Measurements from ENCODE around the gene UMAD1. TPM values are rescaled to one million over a fixed set of nuclear protein-coding genes. Genes with fewer than 3 reads are reported as not detected.
A peak's percentile ranks its signal among the peaks of the same experiment; 100 is the strongest.

UMAD1 gene
- 17.6 and 26.4 TPM in 2 replicates for total RNA-seq (2016; rRNA removed; fragmentation: Illumina TruSeq; extraction: Trizol)
- total RNA-seq (2016; cell fraction: cytosol; rRNA removed; fragmentation: Illumina TruSeq; extraction: Trizol; ENCODE audit: low read depth) = 5.1 and 7.4 TPM in 2 replicates
- 15.5 and 22.3 TPM in 2 replicates for total RNA-seq (2016; cell fraction: insoluble cytoplasmic fraction; rRNA removed; fragmentation: Illumina TruSeq; extraction: Trizol)
- total RNA-seq (2016; cell fraction: membrane; rRNA removed; fragmentation: Illumina TruSeq; extraction: Trizol) = 8.8 and 10.3 TPM in 2 replicates
- 16.7 and 18.7 TPM in 2 replicates for total RNA-seq (2016; cell fraction: nucleus; rRNA removed; fragmentation: Illumina TruSeq; extraction: Trizol)
- polyA plus RNA-seq (2011; rRNA removed) = 12.4 and 16.8 TPM in 2 replicates
- polyA plus RNA-seq (2011; cell fraction: cytosol; rRNA removed) = 10.1 and 13.1 TPM in 2 replicates
- 7.0 and 8.0 TPM in 2 replicates for polyA plus RNA-seq (2011; cell fraction: nucleus; rRNA removed)
- polyA plus RNA-seq (2012) = 6.4 and 7.9 TPM in 2 replicates
- polyA plus RNA-seq (2016; cell fraction: cytosol; fragmentation: Illumina TruSeq; extraction: Trizol; ENCODE audit: low read depth) = 2.4 and 2.5 TPM in 2 replicates
- 29.3 and 34.5 TPM in 2 replicates for polyA plus RNA-seq (2016; cell fraction: insoluble cytoplasmic fraction; fragmentation: Illumina TruSeq; extraction: Trizol; ENCODE audit: low read depth)
- polyA plus RNA-seq (2016; cell fraction: membrane; fragmentation: Illumina TruSeq; extraction: Trizol; ENCODE audit: low read depth) = 7.0 and 7.1 TPM in 2 replicates
- polyA plus RNA-seq (2016; cell fraction: nucleus; fragmentation: Illumina TruSeq; extraction: Trizol; ENCODE audit: insufficient read depth, low read depth) = 10.9 and 12.8 TPM in 2 replicates
- 10.7 and 16.8 TPM in 2 replicates for polyA minus RNA-seq (2011; rRNA and poly(A)+ RNA removed; ENCODE audit: low replicate concordance)
- polyA minus RNA-seq (2011; cell fraction: cytosol; rRNA and poly(A)+ RNA removed) = 4.9 and 8.4 TPM in 2 replicates
- polyA minus RNA-seq (2011; cell fraction: nucleus; rRNA and poly(A)+ RNA removed) = 12.9 and 15.6 TPM in 2 replicates
- Bru-seq, nascent RNA = percentile 63 among the genes with signal in this experiment
- percentile 90 among the genes with signal in this experiment for BruChase-seq, experiment 1, labeled RNA remaining after a 6-hour chase
- BruChase-seq, experiment 2, labeled RNA remaining after a 2-hour chase = percentile 80 among the genes with signal in this experiment
- long read RNA-seq, experiment 1, partial matches to known transcripts = 1 of 18 reads
- long read RNA-seq, experiment 1, other reads (novel, unspliced or antisense) = 17 of 18 reads
- long read RNA-seq, experiment 2, partial matches to known transcripts = 1 of 3 reads
- long read RNA-seq, experiment 2, other reads (novel, unspliced or antisense) = 2 of 3 reads

GRCh38 chr7:7640221-7641128 is at the start of gene UMAD1:
Gene UMAD1 (plus strand): TSS chr7:7640752. CDS start chr7:7673372, 32,620 bp downstream.
- Histone ChIP-seq H3K9me3 (ENCODE audit: low read length) (no peaks in the 10 kb centered on the region), H3K36me3 (replicated peaks in 1 of 2; ENCODE audit: control insufficient read depth in 1 of 2, insufficient read depth in 2 of 2, low read length in 2 of 2) (no peaks in the 10 kb centered on the region; a peak in 1 of 5 replicates), H3K4me2 (ENCODE audit: low read depth, low read length) (peak within 1 kb of the TSS; percentile 97), H3K9ac (ENCODE audit: insufficient read depth, low read depth, low read length) (peak within 1 kb of the TSS; percentile 84), H3K4me3 (replicated peaks in 1 of 3; ENCODE audit: insufficient read depth in 1 of 3, low read depth in 2 of 3, low read length in 3 of 3) (peak within 1 kb of the TSS; percentile 88 to 95 (median 94)), H3K79me2 (ENCODE audit: insufficient read depth, low read length) (peaks cover 27% of the 10 kb centered on the region), H3K27me3 (ENCODE audit: control insufficient read depth in 1 of 2, insufficient read depth in 2 of 2, low read length in 2 of 2) (no peaks in the 10 kb centered on the region; a peak in 1 of 5 replicates), H4K20me1 (ENCODE audit: insufficient read depth, low read length) (no peaks in the 10 kb centered on the region), H2AFZ (ENCODE audit: low read length) (peak within 1 kb of the TSS; percentile 79), H3K27ac (ENCODE audit: extremely low read length, insufficient read depth, low read length) (peak within 1 kb of the TSS; percentile 82), H3K4me1 (ENCODE audit: insufficient read depth, low read length) (peaks cover 35% of the 10 kb centered on the region)
- DNase-seq (ENCODE audit: low spot score) = peak; percentile 99
- ChIA-PET POLR2A (interaction anchor here (0.8 to 1.2 kb wide), 6 partner anchors 19 to 330 kb away, joined by 3 to 4 read pairs (median 3); no protein-coding TSS in a partner anchor), CTCF (ENCODE audit: low intra/inter-chr PET ratio, low total read pairs) (no interaction called here)
- in situ Hi-C loops (cut with HindIII; ENCODE audit: extremely low pct_ligation_motif_present, low pct_unique_long_range_greater_than_20kb) (no loop called here), intact Hi-C loops (cut with micrococcal nuclease; ENCODE audit: unreplicated experiment) (loop anchor here (1.0 to 10.0 kb wide), 3 partner anchors 73 to 216 kb away; no protein-coding TSS in a partner anchor)
- FAIRE-seq = peak; percentile 96
- WGBS (ENCODE audit: low lambda C conversion rate) = 1% methylated on average over 20 of the region's 68 CpGs
- BruUV-seq (replicated peaks) = no TSS peak
- peak; percentile 98 for ATAC-seq
- TF ChIP-seq CSRNP1 (CRISPR knock-in tag; IDR thresholded peaks at IDR 0.05) (no peak), NONO (IDR thresholded peaks at IDR 0.05) (no peak), NONO (CRISPR knock-in tag; conservative IDR thresholded peaks at IDR 0.05) (peak; percentile 63), NR2F1 (CRISPR knock-in tag; IDR thresholded peaks at IDR 0.05) (peak in 1 of 2 experiments; percentile 46; a peak in 3 of 4 replicates), FOXP1 (IDR thresholded peaks at IDR 0.05) (no peak), FOXP1 (CRISPR knock-in tag; IDR thresholded peaks at IDR 0.05) (no peak), NFYC (CRISPR knock-in tag; IDR thresholded peaks at IDR 0.05) (peak; percentile 90), ZNF777 (CRISPR knock-in tag; IDR thresholded peaks at IDR 0.05) (peak; percentile 74), ZFP82 (CRISPR knock-in tag; IDR thresholded peaks at IDR 0.05; ENCODE audit: borderline replicate concordance) (peak; percentile 62; the same call in 1 of the 2 replicates), FOXO1 (CRISPR knock-in tag; IDR thresholded peaks at IDR 0.05) (peak; percentile 5; the same call in 1 of the 2 replicates), ZBTB4 (CRISPR knock-in tag; IDR thresholded peaks at IDR 0.05; ENCODE audit: borderline replicate concordance) (peak; percentile 21; the same call in 1 of the 2 replicates)
